NCI-H1417 treated with DMSO at 0.1 percent for 48 hours (cell line): ENCODE measurements around the gene ULK1.
"Not testable (repeated sequence)": the region's sequence is repeated elsewhere in the genome, so short reads cannot be mapped to it uniquely, and the experiment has no call there.

Experiments used
- DNase-seq: peaks from one replicate; lab custom pipeline; 2025; lab: John Stamatoyannopoulos, UW

Gene ULK1

DNA sequence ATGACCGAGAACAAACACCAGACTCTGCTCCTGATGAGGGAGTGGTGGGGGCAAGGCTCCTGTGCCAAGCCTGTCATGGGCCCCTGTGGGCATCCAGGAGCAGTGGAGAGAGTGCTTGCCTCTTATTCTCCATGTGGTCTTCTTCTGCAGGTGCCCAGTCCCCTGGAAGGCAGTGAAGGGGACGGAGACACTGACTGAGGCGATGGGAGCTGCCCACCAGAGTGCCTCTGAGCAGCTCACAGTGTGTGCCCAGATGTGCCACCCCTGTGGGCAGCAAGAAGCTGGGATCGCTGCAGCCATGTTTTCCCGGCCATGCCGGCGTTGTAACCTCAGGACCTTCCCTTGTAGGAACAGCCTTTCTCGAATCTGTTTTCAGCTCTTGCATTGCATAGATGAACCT is 49.0 kb downstream of the ULK1 start:
- DNase-seq, result no peak

GRCh38 chr12:131943876-131944275 is 49.5 kb downstream of the ULK1 start:
- no peak for DNase-seq

DNA sequence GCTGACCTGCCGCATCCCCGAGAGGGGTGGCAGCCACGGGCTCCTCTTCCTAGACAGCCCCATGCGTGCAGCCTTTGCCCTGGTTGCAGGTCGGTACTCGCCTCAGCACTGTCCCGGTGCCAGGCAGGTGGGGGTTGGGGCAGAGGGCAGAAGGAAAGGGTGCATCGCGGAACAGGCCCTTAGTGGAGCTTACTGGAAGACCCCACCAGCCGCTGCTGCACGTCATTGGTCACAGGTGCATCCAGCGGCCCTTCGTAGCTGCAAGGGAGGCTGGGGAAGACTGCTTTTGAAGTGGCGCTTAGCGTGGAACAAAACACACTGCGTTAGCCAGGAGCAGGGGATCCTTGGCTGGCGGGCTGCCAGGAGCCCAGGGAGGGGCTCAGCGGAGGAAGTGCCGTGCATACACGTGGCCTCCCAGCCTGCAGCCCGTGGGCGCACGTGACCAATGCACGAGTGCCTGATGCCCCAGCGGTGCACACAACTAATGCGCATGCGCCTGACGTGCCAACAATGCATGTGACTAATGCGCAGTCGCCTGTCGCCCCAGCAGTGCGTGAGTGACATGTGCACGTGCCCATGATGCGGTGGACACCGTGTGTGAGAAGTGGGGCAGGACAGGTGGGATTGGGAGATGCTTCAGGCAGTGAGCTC is 50.3 kb downstream of the ULK1 start:
- DNase-seq, result no peak

- no peak for DNase-seq
Measured at GRCh38 chr12:131946757-131947156, 52.3 kb downstream of the ULK1 start.

GRCh38 chr12:131947482-131948027 is 53.1 kb downstream of the ULK1 start:
- no peak for DNase-seq

- DNase-seq, result no peak
Measured at GRCh38 chr12:131948166-131948712, 53.8 kb downstream of the ULK1 start.

- not testable (repeated sequence) for DNase-seq
Measured at GRCh38 chr12:131948713-131949430, 54.5 kb downstream of the ULK1 start.

- peak; percentile 63 for DNase-seq
Measured at GRCh38 chr12:131949431-131950181, 55.2 kb downstream of the ULK1 start, which contains the start of gene EP400. Gene EP400 (plus strand): TSS chr12:131949942. CDS start chr12:131960620, 10,678 bp downstream.

DNA sequence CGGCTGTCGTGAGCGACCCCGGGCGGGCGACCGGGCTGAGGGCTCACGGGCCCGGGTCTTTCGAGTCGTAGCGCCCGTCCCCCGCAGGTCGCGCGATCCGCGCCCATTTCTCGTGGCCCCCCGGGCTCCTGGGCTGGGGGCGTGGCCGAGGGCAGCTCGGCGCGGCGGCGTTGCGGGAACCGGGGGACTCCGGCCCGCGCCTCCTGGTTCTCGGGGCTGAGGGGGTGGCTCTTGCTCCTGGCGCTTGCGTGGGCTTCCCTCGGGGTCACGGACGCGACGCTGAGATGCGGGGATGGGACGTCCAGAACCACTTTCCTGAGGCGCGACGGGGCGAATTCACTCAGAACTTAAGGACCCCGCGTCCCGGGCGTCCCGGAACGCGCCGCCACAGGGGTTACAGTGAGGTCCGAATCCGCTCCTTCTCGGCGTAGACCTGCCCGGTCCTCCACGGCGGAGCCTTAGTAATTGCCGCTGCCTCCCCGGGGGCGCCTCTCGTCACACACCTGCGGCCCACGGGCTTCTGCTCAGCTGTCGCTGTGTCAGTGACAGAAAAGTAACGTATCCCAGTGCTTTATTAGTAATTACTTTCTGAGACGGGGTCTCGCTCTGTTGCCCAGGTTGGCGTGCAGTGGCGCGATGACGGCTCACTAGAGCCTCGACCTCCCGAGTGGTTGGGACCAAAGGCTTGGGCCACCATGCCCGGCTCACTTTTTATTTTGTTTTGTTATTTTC is 55.9 kb downstream of the ULK1 start:
- DNase-seq, result no peak

DNA sequence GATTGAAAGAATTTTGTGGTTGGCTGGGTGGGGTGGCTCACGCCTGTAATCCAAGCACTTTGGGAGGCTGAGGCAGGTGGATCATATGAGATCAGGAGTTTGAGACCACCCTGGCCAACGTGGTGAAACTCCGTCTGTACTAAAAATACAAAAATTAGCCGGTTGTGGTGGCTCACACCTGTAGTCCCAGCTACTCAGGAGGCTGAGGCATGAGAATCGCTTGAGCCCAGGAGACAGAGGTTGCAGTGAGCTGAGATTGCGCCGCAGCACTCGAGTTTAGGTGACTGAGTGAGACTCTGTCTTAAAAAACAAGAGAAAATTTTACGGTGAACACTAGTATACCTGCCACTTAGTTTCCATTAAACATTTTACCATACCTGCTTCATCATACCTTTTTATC is 59.4 kb downstream of the ULK1 start:
- not testable (repeated sequence) for DNase-seq

DNA sequence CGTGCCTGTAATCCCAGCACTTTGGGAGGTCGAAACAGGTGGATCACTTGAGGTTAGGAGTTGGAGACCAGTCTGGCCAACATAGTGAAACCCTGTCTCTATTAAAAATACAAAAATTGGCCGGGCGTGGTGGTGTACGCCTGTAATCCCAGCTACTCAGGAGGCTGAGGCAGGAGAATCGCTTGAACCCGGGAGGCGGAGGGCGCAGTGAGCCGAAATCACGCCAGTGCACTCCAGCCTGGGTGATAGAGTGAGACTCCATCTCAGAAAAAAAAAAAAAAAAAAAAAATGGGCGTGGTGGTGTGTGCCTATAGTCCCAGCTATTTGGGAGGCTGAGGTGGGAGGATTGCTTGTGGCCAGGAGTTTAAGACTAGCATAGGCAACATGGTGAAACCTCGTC is 60.0 kb downstream of the ULK1 start:
- not testable (repeated sequence) for DNase-seq

GRCh38 chr12:131959116-131959515 is 64.7 kb downstream of the ULK1 start:
- no peak for DNase-seq

GRCh38 chr12:131959641-131960589 is 65.5 kb downstream of the ULK1 start:
- no peak for DNase-seq

- not testable (repeated sequence) for DNase-seq
Measured at GRCh38 chr12:131960590-131961325, 66.3 kb downstream of the ULK1 start.

GRCh38 chr12:131961328-131961727 is 66.9 kb downstream of the ULK1 start:
- DNase-seq, result not testable (repeated sequence)

DNA sequence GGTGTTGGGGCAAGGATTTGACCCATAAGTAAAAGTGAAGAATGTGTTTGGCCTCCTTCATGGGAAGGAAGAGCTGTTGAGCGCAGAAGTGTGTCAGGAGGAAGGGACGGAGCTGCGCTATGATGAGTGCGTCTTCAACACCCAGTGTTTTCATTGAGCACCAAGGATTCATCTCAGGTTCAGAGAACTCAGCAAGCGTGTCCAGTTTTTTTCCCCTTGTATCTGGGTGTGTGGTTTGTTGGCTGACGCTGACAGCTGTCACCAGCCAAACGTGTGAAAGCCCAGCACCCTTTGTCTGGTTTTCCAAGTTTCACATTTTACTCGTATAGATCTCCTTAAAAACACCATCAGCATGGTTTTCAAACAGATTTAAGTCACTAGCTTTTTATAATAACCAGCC is 67.6 kb downstream of the ULK1 start:
- DNase-seq, result no peak

DNA sequence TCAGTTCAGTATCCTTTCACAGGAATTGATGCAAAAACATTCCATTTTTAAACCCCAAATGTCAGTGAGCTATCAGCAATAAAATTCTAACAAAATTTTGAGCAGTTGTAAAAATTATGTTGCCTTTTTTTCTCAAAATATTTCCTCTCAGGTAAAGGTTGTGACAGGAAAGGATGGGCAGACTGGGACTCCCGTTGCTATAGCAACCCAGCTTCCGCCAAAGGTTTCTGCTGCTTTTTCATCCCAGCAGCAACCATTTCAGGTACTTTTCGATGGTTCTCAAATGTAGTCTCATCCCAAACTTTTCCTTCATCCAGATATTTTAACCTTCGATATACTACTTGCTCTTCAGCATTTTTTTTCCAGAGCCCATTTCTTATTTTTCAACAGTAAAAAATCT is 69.0 kb downstream of the ULK1 start:
- no peak for DNase-seq

DNA sequence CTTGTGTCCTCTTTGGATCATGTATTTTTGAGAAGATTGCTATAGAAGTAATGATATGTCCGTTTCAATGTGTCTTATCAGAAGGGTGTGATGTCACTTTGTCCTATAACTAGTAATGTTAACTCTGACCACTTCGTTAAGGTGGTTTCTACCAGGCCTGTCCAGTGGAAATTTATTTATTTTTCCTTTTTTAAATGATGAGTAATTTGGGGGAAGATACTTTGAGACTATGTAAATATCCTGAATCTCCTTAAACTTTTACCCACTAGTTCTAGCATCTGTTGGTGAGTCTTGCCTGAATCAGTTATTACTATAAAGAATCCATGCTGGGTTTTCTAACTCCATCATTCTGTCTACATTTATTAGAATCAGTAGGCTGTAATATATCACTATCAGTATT is 70.7 kb downstream of the ULK1 start:
- no peak for DNase-seq

DNA sequence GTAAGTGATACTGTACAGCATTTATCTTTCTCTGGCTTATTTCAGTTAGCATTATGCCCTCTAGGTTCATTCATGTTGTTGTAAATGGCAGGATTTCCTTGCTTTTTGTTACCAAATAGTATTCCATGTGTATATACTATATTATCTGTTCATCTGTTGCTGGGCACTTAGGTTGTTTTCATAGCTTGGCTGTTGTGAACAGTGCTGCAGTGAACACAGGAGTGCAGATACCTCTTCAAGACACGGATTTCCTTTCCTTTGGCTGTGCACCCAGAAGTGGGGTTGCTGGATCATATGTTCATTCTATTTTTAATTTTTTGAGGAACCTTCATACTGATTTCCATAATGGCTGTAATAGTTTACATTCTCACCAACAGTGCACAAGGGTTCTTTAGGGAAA is 76.8 kb downstream of the ULK1 start:
- no peak for DNase-seq
